ENCODE measurements around the gene MRC1.
A peak's percentile ranks its signal among the peaks of the same experiment; 100 is the strongest.

Gene MRC1

DNA sequence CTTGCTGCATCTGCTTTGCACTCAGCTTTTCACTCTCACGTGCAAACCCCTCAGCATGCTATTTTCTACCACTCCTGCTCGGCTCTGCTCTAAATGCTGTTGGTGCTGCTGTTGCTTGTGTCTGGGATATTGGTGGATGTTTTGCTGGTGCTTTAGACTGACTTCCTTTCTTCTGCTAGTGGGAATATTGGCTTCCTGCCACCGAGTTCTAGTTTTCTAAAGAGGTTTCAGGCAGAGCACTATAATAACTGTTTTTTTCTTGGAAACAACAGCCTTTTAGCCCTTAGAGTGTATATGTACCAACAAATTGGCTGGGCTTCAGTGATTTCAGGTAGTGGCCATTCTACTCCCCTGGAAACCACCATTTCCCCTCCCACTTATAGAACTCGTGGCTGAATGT lies 29.4 kb upstream of the MRC1 start:
- DNase-seq (ENCODE audit: low read depth) = peak; percentile 33
- H3K4me3 ChIP-seq (ENCODE audit: low read depth, low read length) = no peak overlapping the region
- TF ChIP-seq, protein P1, sequence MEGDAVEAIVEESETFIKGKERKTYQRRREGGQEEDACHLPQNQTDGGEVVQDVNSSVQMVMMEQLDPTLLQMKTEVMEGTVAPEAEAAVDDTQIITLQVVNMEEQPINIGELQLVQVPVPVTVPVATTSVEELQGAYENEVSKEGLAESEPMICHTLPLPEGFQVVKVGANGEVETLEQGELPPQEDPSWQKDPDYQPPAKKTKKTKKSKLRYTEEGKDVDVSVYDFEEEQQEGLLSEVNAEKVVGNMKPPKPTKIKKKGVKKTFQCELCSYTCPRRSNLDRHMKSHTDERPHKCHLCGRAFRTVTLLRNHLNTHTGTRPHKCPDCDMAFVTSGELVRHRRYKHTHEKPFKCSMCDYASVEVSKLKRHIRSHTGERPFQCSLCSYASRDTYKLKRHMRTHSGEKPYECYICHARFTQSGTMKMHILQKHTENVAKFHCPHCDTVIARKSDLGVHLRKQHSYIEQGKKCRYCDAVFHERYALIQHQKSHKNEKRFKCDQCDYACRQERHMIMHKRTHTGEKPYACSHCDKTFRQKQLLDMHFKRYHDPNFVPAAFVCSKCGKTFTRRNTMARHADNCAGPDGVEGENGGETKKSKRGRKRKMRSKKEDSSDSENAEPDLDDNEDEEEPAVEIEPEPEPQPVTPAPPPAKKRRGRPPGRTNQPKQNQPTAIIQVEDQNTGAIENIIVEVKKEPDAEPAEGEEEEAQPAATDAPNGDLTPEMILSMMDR (conservative IDR thresholded peaks at IDR 0.05; ENCODE audit: low read depth, low read length) = no peak

DNA sequence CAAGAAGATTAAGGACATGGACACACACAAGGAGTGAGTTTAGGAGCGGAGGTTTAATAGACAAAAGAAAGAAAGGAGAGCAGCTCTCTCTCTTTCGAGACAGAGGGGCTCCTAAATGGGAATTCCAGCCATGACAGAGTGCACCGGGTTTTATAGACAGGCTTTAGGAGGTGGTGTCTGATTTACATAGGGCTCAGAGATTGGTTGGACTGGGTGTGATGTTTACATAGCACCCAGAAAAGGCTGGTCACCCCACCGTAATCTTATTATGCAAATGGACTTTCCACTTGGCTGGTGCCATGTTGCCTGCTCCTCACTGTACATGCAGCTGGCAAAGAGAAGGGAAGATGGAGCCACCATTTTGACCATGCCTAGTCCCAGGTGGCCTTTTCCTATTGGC lies 28.4 kb upstream of the MRC1 start:
- H3K4me3 ChIP-seq (ENCODE audit: low read depth, low read length) = no peak overlapping the region
- TF ChIP-seq, protein P1 (conservative IDR thresholded peaks at IDR 0.05; ENCODE audit: low read depth, low read length) = no peak
- no peak for DNase-seq (ENCODE audit: low read depth)

DNA sequence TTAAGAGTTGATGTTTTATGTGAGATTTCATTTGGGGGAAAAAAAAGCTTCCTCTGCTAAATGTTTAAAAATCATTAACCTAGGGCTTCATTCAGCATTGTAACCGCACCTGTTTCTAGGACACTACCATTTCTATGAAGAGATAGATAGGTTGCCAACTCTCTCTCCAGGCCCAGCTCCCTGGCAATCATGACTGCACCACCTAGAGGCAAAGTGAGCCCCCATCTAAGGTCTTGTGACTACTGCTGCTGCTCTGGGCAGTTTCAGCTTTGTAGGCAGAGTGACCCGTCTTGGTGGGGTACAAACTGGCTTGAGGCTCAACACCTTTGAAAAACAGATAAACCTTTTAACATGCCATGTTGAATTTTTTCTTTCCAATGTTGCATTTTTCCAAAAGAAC lies 27.3 kb upstream of the MRC1 start:
- TF ChIP-seq, protein P1 (conservative IDR thresholded peaks at IDR 0.05; ENCODE audit: low read depth, low read length) = no peak
- no peak overlapping the region for H3K4me3 ChIP-seq (ENCODE audit: low read depth, low read length)
- DNase-seq (ENCODE audit: low read depth) = no peak

DNA sequence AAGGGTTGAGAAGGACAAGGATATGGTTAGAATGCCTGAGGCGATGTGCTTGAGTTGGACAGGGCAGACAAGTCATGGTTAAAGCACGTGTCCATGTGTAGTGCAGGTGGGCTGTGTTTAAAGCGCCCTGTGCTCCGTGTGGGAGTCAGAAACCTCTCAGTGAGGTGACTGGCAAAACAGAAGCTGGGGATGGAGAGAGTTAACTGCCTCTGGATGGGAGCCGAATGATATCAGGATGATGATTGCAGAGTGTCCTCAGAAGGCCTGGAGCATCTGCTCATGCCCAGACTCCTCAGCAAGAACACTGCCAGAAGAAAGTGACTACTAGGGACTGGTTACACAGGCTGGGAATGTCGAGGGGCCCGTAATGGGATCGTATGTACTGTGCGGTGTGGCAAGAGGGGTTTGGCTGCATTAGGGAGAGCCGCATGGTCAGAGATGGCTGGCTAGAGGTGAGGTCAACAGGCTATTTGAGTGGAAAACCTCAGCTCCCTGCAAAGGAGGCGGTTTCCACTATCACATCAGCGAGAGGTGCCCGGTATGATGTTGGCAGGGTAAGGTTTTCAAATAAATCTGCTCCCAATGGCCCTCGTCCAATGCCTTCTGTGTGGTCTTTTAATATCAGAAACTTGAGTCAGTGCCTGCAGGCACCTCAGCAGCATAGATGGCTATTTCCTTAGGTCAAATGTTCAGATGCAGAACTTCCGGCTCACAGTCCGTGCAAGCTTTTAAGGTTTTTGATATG lies 26.1 kb upstream of the MRC1 start:
- H3K4me3 ChIP-seq (ENCODE audit: low read depth, low read length) = no peak overlapping the region
- peak; percentile 21 for DNase-seq (ENCODE audit: low read depth)
- TF ChIP-seq, protein P1 (conservative IDR thresholded peaks at IDR 0.05; ENCODE audit: low read depth, low read length) = no peak

DNA sequence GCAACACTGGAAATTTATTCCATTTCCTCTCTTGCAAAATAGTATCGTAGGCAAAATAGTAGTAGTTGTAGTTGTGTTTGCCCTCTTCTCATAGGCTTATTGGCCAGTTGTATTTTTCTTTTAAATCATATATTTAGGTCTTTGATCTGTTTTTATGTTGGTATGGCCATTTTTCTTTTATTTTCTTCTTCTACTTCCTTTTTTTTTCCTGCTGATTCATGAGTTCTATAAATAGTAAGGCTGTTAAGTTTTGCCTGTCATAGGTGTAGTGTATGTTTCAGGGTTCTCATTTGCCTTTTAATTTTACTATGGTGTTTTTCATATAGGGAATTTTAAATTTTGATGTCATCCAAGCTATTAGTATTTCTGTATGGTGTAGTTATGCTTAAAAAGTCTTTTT lies 25.4 kb upstream of the MRC1 start:
- H3K4me3 ChIP-seq (ENCODE audit: low read depth, low read length) = no peak overlapping the region
- no peak for DNase-seq (ENCODE audit: low read depth)
- TF ChIP-seq, protein P1 (conservative IDR thresholded peaks at IDR 0.05; ENCODE audit: low read depth, low read length) = no peak

DNA sequence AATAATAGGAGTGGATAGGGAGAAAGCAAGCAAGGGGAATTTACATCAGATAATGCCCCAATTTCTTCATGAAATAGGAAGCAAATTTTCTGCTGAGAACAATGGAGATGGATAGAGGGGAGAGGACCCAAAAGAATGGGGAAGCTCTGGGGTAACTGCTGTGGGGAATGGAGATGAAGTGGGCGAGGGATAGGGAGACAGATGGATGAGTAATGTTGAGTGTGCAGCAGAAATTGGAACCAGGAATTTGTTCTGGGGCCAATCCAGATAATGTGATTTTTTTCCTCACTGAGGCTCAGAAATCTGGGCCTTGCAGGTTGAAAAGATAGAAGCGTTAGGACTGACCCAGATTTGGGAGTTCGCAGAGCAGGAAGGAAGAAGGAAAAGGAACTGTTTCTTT lies 24.5 kb upstream of the MRC1 start:
- peak; percentile 35 for DNase-seq (ENCODE audit: low read depth)
- H3K4me3 ChIP-seq (ENCODE audit: low read depth, low read length) = no peak overlapping the region
- TF ChIP-seq, protein P1 (conservative IDR thresholded peaks at IDR 0.05; ENCODE audit: low read depth, low read length) = no peak

DNA sequence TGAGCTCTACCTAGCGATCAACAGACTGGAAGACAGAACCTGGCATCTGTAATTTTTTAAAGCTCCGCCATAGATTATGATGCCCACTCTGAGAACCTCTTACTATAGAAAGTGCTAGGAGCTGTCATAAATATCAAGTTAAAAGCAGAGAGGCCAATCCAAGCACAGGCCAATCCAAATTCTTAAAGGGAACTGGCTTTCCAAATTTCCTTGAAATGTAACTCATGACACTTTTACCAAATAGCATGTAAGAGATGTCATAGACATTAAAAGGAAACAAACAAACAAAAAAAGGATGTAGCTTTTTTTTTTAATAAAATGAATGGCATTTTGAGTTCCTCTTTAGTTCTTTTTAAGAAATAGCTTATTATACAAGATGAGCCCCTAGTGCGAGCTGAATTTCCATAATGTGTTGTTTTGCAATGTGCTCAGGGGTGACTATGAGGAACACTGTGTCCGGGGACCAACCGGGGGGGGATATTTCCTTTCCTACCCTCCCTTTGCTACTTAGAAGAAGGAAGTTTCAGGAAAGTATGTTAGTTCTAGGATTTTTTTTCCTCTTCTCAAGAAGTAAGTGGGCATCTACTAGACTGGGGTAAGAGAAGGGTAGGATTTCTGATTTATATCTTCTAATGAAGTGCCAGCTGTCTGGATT lies 23.7 kb upstream of the MRC1 start:
- no peak overlapping the region for H3K4me3 ChIP-seq (ENCODE audit: low read depth, low read length)
- TF ChIP-seq, protein P1 (conservative IDR thresholded peaks at IDR 0.05; ENCODE audit: low read depth, low read length) = no peak
- peak; percentile 16 for DNase-seq (ENCODE audit: low read depth)

Measured in choroid plexus epithelial cell (primary cell).